Loucy (cell line): Measurements from ENCODE around the gene CRYBA2.

Source experiments
- CTCF ChIP-seq: fragments of 200-600 bp; sonication (generic); conservative IDR thresholded peaks from 2 replicates; pipeline ENCODE4 v1.5.1; 2014; ENCODE audit warnings: mild to moderate bottlenecking, antibody characterized with exemption, low read length
- EZH2phosphoT487 ChIP-seq: fragments of 200-600 bp; IDR thresholded peaks from 2 replicates; pipeline ENCODE4 v1.6.1; 2018; ENCODE audit warnings: antibody characterized with exemption, mild to moderate bottlenecking, moderate library complexity, borderline replicate concordance

GRCh38 chr2:218995972-218996711 is 2.9 kb upstream of the CRYBA2 start:
- TF ChIP-seq CTCF (peak; percentile 76), EZH2phosphoT487 (no peak)
